Measurements from ENCODE around the gene MAGEB5. TPM values are rescaled to one million over a fixed set of nuclear protein-coding genes. Genes with fewer than 3 reads are reported as not detected.
"Not testable (repeated sequence)": the region's sequence is repeated elsewhere in the genome, so short reads cannot be mapped to it uniquely, and the experiment has no call there.

Gene MAGEB5
- total RNA-seq = not detected in 2 replicates

DNA sequence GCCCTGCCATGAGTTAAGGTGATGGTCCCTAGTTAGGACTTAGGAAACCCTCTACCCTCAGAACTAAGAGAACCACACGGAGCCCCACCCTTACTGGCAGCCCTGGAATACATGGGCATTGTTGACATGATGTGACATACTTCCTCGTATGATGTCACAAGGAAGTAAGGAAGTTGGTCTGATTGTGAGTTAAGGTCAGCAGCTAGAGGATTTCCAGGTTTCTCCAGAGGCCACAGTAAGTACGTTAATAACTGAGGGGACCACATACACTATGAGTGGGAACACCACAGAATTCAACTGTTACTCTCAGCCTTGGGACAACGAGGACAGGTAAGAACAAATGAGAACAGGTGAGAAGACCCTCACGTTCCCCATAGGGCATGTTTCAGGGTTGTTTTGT, at the start of gene MAGEB5:
TSS of gene MAGEB5 (plus strand) at position 301 of the 400 bp plus-strand sequence. CDS start 1,133 bp downstream, outside the sequence.
- no peak for DNase-seq (ENCODE audit: low read depth)
- H3K4me3 ChIP-seq (ENCODE audit: low read depth, low read length) = no peak within 1 kb of the TSS
- TF ChIP-seq CTCF (conservative IDR thresholded peaks at IDR 0.05; ENCODE audit: low read depth, low read length) = no peak

- TF ChIP-seq CTCF (conservative IDR thresholded peaks at IDR 0.05; ENCODE audit: low read depth, low read length) = no peak
- H3K4me3 ChIP-seq (ENCODE audit: low read depth, low read length) = no peak within 1 kb of the TSS
- no peak for DNase-seq (ENCODE audit: low read depth)
Measured at GRCh38 chrX:26192204-26192603, 23.8 kb upstream of the MAGEB5 start, which contains the start of gene MAGEB6. Gene MAGEB6 (plus strand): TSS chrX:26192440. CDS start chrX:26193847, 1,407 bp downstream.

DNA sequence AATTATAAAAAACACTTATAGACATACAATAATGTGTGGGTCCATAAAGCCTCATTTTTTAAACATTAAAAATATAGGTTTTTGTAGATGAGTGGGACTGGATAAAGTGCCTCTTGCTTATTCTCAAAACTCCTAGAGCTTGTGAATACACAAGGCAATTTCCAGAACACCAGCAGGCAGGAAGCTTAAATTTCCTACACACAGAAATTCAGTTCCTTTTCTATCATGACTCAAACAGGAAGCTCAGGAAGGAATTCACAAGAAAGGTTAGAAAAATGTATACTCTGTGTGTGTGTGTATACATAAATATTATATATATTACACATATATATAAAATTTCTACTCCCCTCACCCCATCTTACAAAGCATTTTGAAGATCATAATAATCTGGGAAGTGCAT, 12.4 kb upstream of the MAGEB5 start:
- TF ChIP-seq CTCF (conservative IDR thresholded peaks at IDR 0.05; ENCODE audit: low read depth, low read length) = no peak
- no peak for DNase-seq (ENCODE audit: low read depth)

GRCh38 chrX:26204717-26205116, 11.3 kb upstream of the MAGEB5 start:
- not testable (repeated sequence) for H3K4me3 ChIP-seq (ENCODE audit: low read depth, low read length); DNase-seq (ENCODE audit: low read depth)

More for the DNA sequence above, 12.4 kb upstream of the MAGEB5 start:
- no peak overlapping the region for H3K4me3 ChIP-seq (ENCODE audit: low read depth, low read length)

DNA sequence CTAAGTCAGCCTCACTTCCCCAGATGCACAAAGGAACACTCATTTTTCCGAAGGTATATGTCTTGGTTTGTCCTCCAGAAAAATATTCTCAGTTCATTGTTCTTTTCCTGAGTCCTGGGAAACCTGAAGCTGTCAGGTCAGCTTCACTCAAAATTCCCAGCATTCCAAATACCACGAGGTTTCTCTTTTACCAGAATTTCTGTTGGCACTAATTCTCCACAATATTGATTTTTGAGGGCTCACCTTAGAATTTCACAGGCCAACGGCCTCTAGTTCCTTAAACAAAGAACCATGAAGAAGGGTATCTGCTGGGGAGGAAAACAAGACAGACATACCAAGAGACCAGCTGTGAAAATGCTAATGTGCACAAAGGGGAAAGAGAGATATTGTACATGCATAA, 8.0 kb upstream of the MAGEB5 start:
- H3K4me3 ChIP-seq (ENCODE audit: low read depth, low read length) = no peak overlapping the region
- no peak for DNase-seq (ENCODE audit: low read depth)
- TF ChIP-seq CTCF (conservative IDR thresholded peaks at IDR 0.05; ENCODE audit: low read depth, low read length) = no peak

GRCh38 chrX:26219351-26219750, 3.4 kb downstream of the MAGEB5 start:
- H3K4me3 ChIP-seq (ENCODE audit: low read depth, low read length) = no peak overlapping the region
- no peak for DNase-seq (ENCODE audit: low read depth)
- no peak for TF ChIP-seq CTCF (conservative IDR thresholded peaks at IDR 0.05; ENCODE audit: low read depth, low read length)

GRCh38 chrX:26234177-26234576, 18.2 kb downstream of the MAGEB5 start:
- no peak for TF ChIP-seq CTCF (conservative IDR thresholded peaks at IDR 0.05; ENCODE audit: low read depth, low read length)
- no peak for DNase-seq (ENCODE audit: low read depth)
- no peak overlapping the region for H3K4me3 ChIP-seq (ENCODE audit: low read depth, low read length)

Data from epithelial cell of proximal tubule (primary cell).